ENCODE results near the gene TMEM30B. TPM values are rescaled to one million over a fixed set of nuclear protein-coding genes. Genes with fewer than 3 reads are reported as not detected.

The TMEM30B gene
- total and polyA plus RNA-seq, 2 of the 4 experiments (the other 2 are of a cell fraction), result 0.03 TPM; not detected in 1

- dilution Hi-C loops (cut with HindIII; ENCODE audit: low sequenced_read_pairs, unreplicated experiment) (no loop called here), intact Hi-C loops (cut with micrococcal nuclease) (no loop called here), in situ Hi-C loops (cut with MboI; ENCODE audit: low sequenced_read_pairs) (no loop called here)
- Histone ChIP-seq H2AK5ac (ENCODE audit: low read depth, low read length) (no peak overlapping the region), H2AK9ac (replicated peaks; ENCODE audit: low read depth, low read length, poor library complexity) (no peak overlapping the region), H3K4ac (ENCODE audit: low read depth, low read length) (no peak overlapping the region), H3K56ac (ENCODE audit: extremely low read depth, insufficient read depth, low read length) (no peak overlapping the region), H2BK20ac (ENCODE audit: low read depth, low read length) (no peak overlapping the region), H3K4me3 (ENCODE audit: insufficient read depth, low read depth, low read length) (no peak overlapping the region), H4K20me1 (ENCODE audit: insufficient read depth, low read length) (no peaks in the 10 kb centered on the region), H3K4me2 (ENCODE audit: low read depth, low read length) (no peak overlapping the region), H2BK5ac (ENCODE audit: low read depth, low read length, poor library complexity, severe bottlenecking) (no peak overlapping the region), H3K36me3 (ENCODE audit: control insufficient read depth, insufficient read depth, low read length) (no peaks in the 10 kb centered on the region), H3K79me1 (ENCODE audit: low read depth in 1 of 2, low read length in 2 of 2) (no peaks in the 10 kb centered on the region), H2AFZ (replicated peaks; ENCODE audit: low read length, poor library complexity) (no peak overlapping the region), H3K9me3 (ENCODE audit: control insufficient read depth, insufficient read depth, low read length) (peaks cover 5% of the 10 kb centered on the region; the same call in 1 of the 2 replicates), H2BK15ac (ENCODE audit: low read depth, low read length) (no peak overlapping the region), H3K27me3 (ENCODE audit: control insufficient read depth, insufficient read depth, low read length) (peaks cover 33% of the 10 kb centered on the region), H3K23ac (ENCODE audit: low read depth, low read length) (no peak overlapping the region), H4K5ac (ENCODE audit: low read depth, low read length) (no peak overlapping the region), H3K18ac (ENCODE audit: low read depth, low read length) (no peak overlapping the region), H3K4me1 (ENCODE audit: control insufficient read depth, insufficient read depth, low read length) (no peaks in the 10 kb centered on the region; the same call in 1 of the 2 replicates), H4K91ac (ENCODE audit: insufficient read depth, low read depth, low read length) (no peak overlapping the region), H3K9me1 (ENCODE audit: insufficient read depth, low read length) (no peaks in the 10 kb centered on the region), H3K14ac (replicated peaks; ENCODE audit: low read depth, low read length) (no peak overlapping the region), H3K27ac (ENCODE audit: insufficient read depth, low read length) (no peak overlapping the region), H2BK120ac (ENCODE audit: low read depth, low read length) (no peak overlapping the region), H4K8ac (ENCODE audit: low read depth in 2 of 2, low read length in 2 of 2) (no peak overlapping the region), H3K9ac (ENCODE audit: low read depth, low read length) (no peak overlapping the region)
- BruUV-seq (replicated peaks), result no TSS peak
- ChIA-PET CTCF (no interaction called here), POLR2A (ENCODE audit: unreplicated experiment) (no interaction called here)
- no peak for TF ChIP-seq NFE2L2 (IDR thresholded peaks at IDR 0.05; ENCODE audit: low read depth, low read length)
- no peak for TF ChIP-seq RAD21 (IDR thresholded peaks at IDR 0.05; ENCODE audit: low read length)
- no peak for TF ChIP-seq MAZ (IDR thresholded peaks at IDR 0.05; ENCODE audit: borderline replicate concordance, low read depth, low read length)
- no peak for TF ChIP-seq SMC3 (IDR thresholded peaks at IDR 0.05; ENCODE audit: low read depth, low read length)
- TF ChIP-seq CTCF (conservative IDR thresholded peaks at IDR 0.05; ENCODE audit: low read depth, low read length), result no peak
- no peak for TF ChIP-seq ELK1 (IDR thresholded peaks at IDR 0.05; ENCODE audit: borderline replicate concordance, low read depth, low read length)
- no peak for TF ChIP-seq BHLHE40 (IDR thresholded peaks at IDR 0.05; ENCODE audit: low read depth, low read length)
- no peak for TF ChIP-seq FOS (IDR thresholded peaks at IDR 0.05; ENCODE audit: low read depth, low read length)
- TF ChIP-seq MXI1 (IDR thresholded peaks at IDR 0.05; ENCODE audit: borderline replicate concordance, low read depth, low read length), result no peak
- no peak for TF ChIP-seq RFX5 (IDR thresholded peaks at IDR 0.05; ENCODE audit: low read depth, low read length)
- no peak for TF ChIP-seq RCOR1 (IDR thresholded peaks at IDR 0.05; ENCODE audit: insufficient replicate concordance, low read length)
- no peak for TF ChIP-seq MAFK (IDR thresholded peaks at IDR 0.05; ENCODE audit: low read depth, low read length)
- no peak for TF ChIP-seq CHD1 (IDR thresholded peaks at IDR 0.05; ENCODE audit: low read depth, low read length)
- TF ChIP-seq USF2 (IDR thresholded peaks at IDR 0.05; ENCODE audit: low read depth, low read length), result no peak
- no peak for TF ChIP-seq POLR2A (IDR thresholded peaks at IDR 0.05; ENCODE audit: low read depth, low read length)
- TF ChIP-seq CEBPB (IDR thresholded peaks at IDR 0.05; ENCODE audit: low read depth, low read length), result no peak
- ATAC-seq (ENCODE audit: low read depth), result no peak
- no peak for DNase-seq
- 20% methylated on average over 1 of the region's 4 CpGs; no CpG with 5 or more reads in 1 of the 2 experiments for WGBS, 2 experiments (ENCODE audit: extremely low coverage in 2 of 2, insufficient read length in 1 of 2)
Measured at GRCh38 chr14:61326847-61327246, 45.7 kb upstream of the TMEM30B start.

Measured in IMR-90 (cell line).